WTC11 (cell line): Measurements from ENCODE around the gene SLC25A6. TPM values are rescaled to one million over a fixed set of nuclear protein-coding genes. Genes with fewer than 3 reads are reported as not detected.

Experiments used
- ATAC-seq: fragments of 200-7000 bp; cut with Tn5 transposase; 2 replicates; pipeline ENCODE4 v1.10.0; 2021; ENCODE audit warnings: mild to moderate bottlenecking, moderate library complexity
- CTCF ChIA-PET: fragments of 300-600 bp; sonication (Branson Sonifier 250); formaldehyde crosslinking; loops from one replicate; lab custom pipeline; 2021; ENCODE audit warnings: antibody characterized with exemption; lab: Charles Lee
- POLR2A ChIA-PET: fragments of 350-600 bp; sonication (Branson Sonifier 250); formaldehyde crosslinking; loops from one replicate; lab custom pipeline; 2021; ENCODE audit warnings: antibody characterized with exemption; lab: Charles Lee
- DNase-seq: peaks from one replicate; pipeline ENCODE4 v3.0.0; 2021; ENCODE audit warnings: low spot score
- H3K27ac Mint-ChIP-seq: 2 replicates; pipeline ENCODE4 v1.8.0; 2021; ENCODE audit warnings: mixed read lengths
- H3K27me3 Mint-ChIP-seq: 2 replicates; pipeline ENCODE4 v1.8.0; 2021; ENCODE audit warnings: low read depth, mild to moderate bottlenecking, moderate library complexity, mixed read lengths
- H3K36me3 Mint-ChIP-seq: 2 replicates; pipeline ENCODE4 v1.8.0; 2021; ENCODE audit warnings: mixed read lengths
- H3K4me1 Mint-ChIP-seq: 2 replicates; pipeline ENCODE4 v1.8.0; 2022; ENCODE audit warnings: mixed read lengths
- H3K4me3 Mint-ChIP-seq: 2 replicates; pipeline ENCODE4 v1.8.0; 2021; ENCODE audit warnings: mild to moderate bottlenecking, moderate library complexity, mixed read lengths
- H3K9me3 Mint-ChIP-seq: 2 replicates; pipeline ENCODE4 v1.8.0; 2021; ENCODE audit warnings: mixed read lengths
- AR ChIP-seq: fragments of 250-450 bp; sonication (Bioruptor Pico); IDR thresholded peaks from 2 replicates; pipeline ENCODE4 v1.9.0; 2021; ENCODE audit warnings: mild to moderate bottlenecking
- ATF3 ChIP-seq: sonication (generic); formaldehyde crosslinking; conservative IDR thresholded peaks from 2 replicates; pipeline ENCODE4 v1.8.1; 2022; ENCODE audit warnings: mild to moderate bottlenecking, missing genetic modification reagents
- E2F4 ChIP-seq: sonication (generic); formaldehyde crosslinking; IDR thresholded peaks from 2 replicates; pipeline ENCODE4 v1.8.1; 2022; ENCODE audit warnings: low read depth, mild to moderate bottlenecking, moderate library complexity, missing genetic modification reagents, borderline replicate concordance
- E2F5 ChIP-seq: sonication (generic); formaldehyde crosslinking; IDR thresholded peaks from 2 replicates; pipeline ENCODE4 v1.8.1; 2022; ENCODE audit warnings: mild to moderate bottlenecking, moderate library complexity, missing genetic modification reagents
- ERG ChIP-seq: fragments of 250-450 bp; sonication (Bioruptor Pico); IDR thresholded peaks from 2 replicates; pipeline ENCODE4 v1.8.0; 2021; ENCODE audit warnings: mild to moderate bottlenecking
- ETV6 ChIP-seq: sonication (generic); formaldehyde crosslinking; IDR thresholded peaks from 2 replicates; pipeline ENCODE4 v1.8.1; 2022; ENCODE audit warnings: mild to moderate bottlenecking, missing genetic modification reagents
- FOXJ3 ChIP-seq: sonication (generic); formaldehyde crosslinking; IDR thresholded peaks from 2 replicates; pipeline ENCODE4 v1.9.0; 2021; ENCODE audit warnings: missing genetic modification reagents, mild to moderate bottlenecking, borderline replicate concordance
- FOXK1 ChIP-seq: sonication (generic); formaldehyde crosslinking; IDR thresholded peaks from 2 replicates; pipeline ENCODE4 v1.8.0; 2022; ENCODE audit warnings: mild to moderate bottlenecking, moderate library complexity, missing genetic modification reagents
- IRF1 ChIP-seq: sonication (generic); formaldehyde crosslinking; IDR thresholded peaks from 2 replicates; pipeline ENCODE4 v1.8.0; 2023; ENCODE audit warnings: missing genetic modification reagents
- MXD4 ChIP-seq: fragments of 250-450 bp; sonication (Bioruptor Pico); IDR thresholded peaks from 2 replicates; pipeline ENCODE4 v1.8.0; 2021; ENCODE audit warnings: mild to moderate bottlenecking, moderate library complexity, borderline replicate concordance
- NFATC4 ChIP-seq: fragments of 250-450 bp; sonication (Bioruptor Pico); IDR thresholded peaks from 2 replicates; pipeline ENCODE4 v1.9.0; 2021; ENCODE audit warnings: mild to moderate bottlenecking
- NFYB ChIP-seq: sonication (generic); formaldehyde crosslinking; conservative IDR thresholded peaks from 2 replicates; pipeline ENCODE4 v1.8.0; 2022; ENCODE audit warnings: low read depth, missing genetic modification reagents
- NR2C2 ChIP-seq: sonication (generic); formaldehyde crosslinking; IDR thresholded peaks from 2 replicates; pipeline ENCODE4 v1.8.0; 2022; ENCODE audit warnings: mild to moderate bottlenecking, missing genetic modification reagents
- PRRX2 ChIP-seq: fragments of 250-450 bp; sonication (Bioruptor Pico); IDR thresholded peaks from 2 replicates; pipeline ENCODE4 v1.8.0; 2021; ENCODE audit warnings: mild to moderate bottlenecking
- SMAD3 ChIP-seq: sonication (generic); formaldehyde crosslinking; IDR thresholded peaks from 2 replicates; pipeline ENCODE4 v1.8.0; 2022; ENCODE audit warnings: missing genetic modification reagents, mild to moderate bottlenecking, borderline replicate concordance
- USF2 ChIP-seq: sonication (generic); formaldehyde crosslinking; IDR thresholded peaks from 2 replicates; pipeline ENCODE4 v1.8.1; 2023; ENCODE audit warnings: mild to moderate bottlenecking, missing genetic modification reagents, moderate library complexity
- ZBTB43 ChIP-seq: sonication (generic); formaldehyde crosslinking; IDR thresholded peaks from 2 replicates; pipeline ENCODE4 v1.8.1; 2023; ENCODE audit warnings: mild to moderate bottlenecking, missing genetic modification reagents
- ZMAT4 ChIP-seq: fragments of 250-450 bp; sonication (Bioruptor Pico); IDR thresholded peaks from 2 replicates; pipeline ENCODE4 v1.9.0; 2021; ENCODE audit warnings: mild to moderate bottlenecking
- ZNF317 ChIP-seq: sonication (generic); formaldehyde crosslinking; IDR thresholded peaks from 2 replicates; pipeline ENCODE4 v1.8.1; 2023; ENCODE audit warnings: low read depth, mild to moderate bottlenecking, moderate library complexity, missing genetic modification reagents, borderline replicate concordance
- ZNF396 ChIP-seq: fragments of 250-450 bp; sonication (Bioruptor Pico); IDR thresholded peaks from 2 replicates; pipeline ENCODE4 v1.8.0; 2021; ENCODE audit warnings: mild to moderate bottlenecking, moderate library complexity, borderline replicate concordance
- ZNF423 ChIP-seq: fragments of 250-450 bp; sonication (Bioruptor Pico); IDR thresholded peaks from 2 replicates; pipeline ENCODE4 v2.1.2; 2022; ENCODE audit warnings: mild to moderate bottlenecking, moderate library complexity
- ZNF512 ChIP-seq: sonication (generic); formaldehyde crosslinking; IDR thresholded peaks from 2 replicates; pipeline ENCODE4 v1.8.1; 2022; ENCODE audit warnings: missing genetic modification reagents, borderline replicate concordance
- total RNA-seq: library from RNA; stranded (reverse); gene quantifications from 3 replicates; pipeline ENCODE4 v1.2.3, GENCODE V29; 2021

Gene SLC25A6
- total RNA-seq, 1 experiment from 2014 or later: 627 TPM

- TF ChIP-seq ZMAT4 (no peak), ATF3 (CRISPR knock-in tag) (no peak), NFATC4 (no peak), PRRX2 (no peak), ERG (no peak), MXD4 (CRISPR knock-in tag) (no peak), AR (CRISPR knock-in tag) (no peak), E2F5 (CRISPR knock-in tag) (no peak)
Measured at GRCh38 chrX:1357993-1358392, 33.9 kb downstream of the SLC25A6 start (continued).

- peaks cover 24% of the 10 kb centered on the region for H3K36me3 Mint-ChIP-seq
- H3K4me3 Mint-ChIP-seq: 0 out of 2 replicates have a peak overlapping the region, but pooled peaks have one; percentile 24
- H3K27ac Mint-ChIP-seq: peak overlapping the region; percentile 83
- H3K4me1 Mint-ChIP-seq: peaks cover 21% of the 10 kb centered on the region
- ATAC-seq (peak; percentile 68), DNase-seq (peak; percentile 63)
- H3K9me3 Mint-ChIP-seq: peaks cover 6% of the 10 kb centered on the region
- POLR2A ChIA-PET: no interaction called here
- no peaks in the 10 kb centered on the region for H3K27me3 Mint-ChIP-seq
- CTCF ChIA-PET: no interaction called here
- no peak for TF ChIP-seq FOXK1 (CRISPR knock-in tag)
- no peak for TF ChIP-seq SMAD3 (CRISPR knock-in tag)
- no peak for TF ChIP-seq E2F4 (CRISPR knock-in tag)
- no peak for TF ChIP-seq IRF1 (CRISPR knock-in tag)
- no peak for TF ChIP-seq NFYB (CRISPR knock-in tag)
- peak; percentile 61 for TF ChIP-seq ZNF423 (CRISPR knock-in tag)
- TF ChIP-seq ETV6 (CRISPR knock-in tag): peak; percentile 99
- no peak for TF ChIP-seq FOXJ3
- 0 out of 2 replicates have a peak, but pooled peaks have one; percentile 38 for TF ChIP-seq ZBTB43
- TF ChIP-seq ZNF512 (CRISPR knock-in tag): 0 out of 2 replicates have a peak, but pooled peaks have one; percentile 52
- no peak for TF ChIP-seq NR2C2 (CRISPR knock-in tag)
- TF ChIP-seq ZNF396 (CRISPR knock-in tag): no peak
- TF ChIP-seq ZNF317: no peak
- 0 out of 2 replicates have a peak, but pooled peaks have one; percentile 14 for TF ChIP-seq USF2 (CRISPR knock-in tag)
- no peak for TF ChIP-seq ATF3 (CRISPR knock-in tag)
Measured at GRCh38 chrX:1355131-1356046, 36.5 kb downstream of the SLC25A6 start.
